H7 (cell line): ENCODE measurements around the gene OGT. TPM values are rescaled to one million over a fixed set of nuclear protein-coding genes. Genes with fewer than 3 reads are reported as not detected.

Experiments
- DNase-seq: peaks from one replicate; pipeline ENCODE4 v3.0.0; 2012
- H3K27me3 ChIP-seq: 2 replicates; pipeline ENCODE4 v1.6.0; 2011; ENCODE audit warnings: mild to moderate bottlenecking, low read length; ENCODE audit not compliant: control insufficient read depth, insufficient read depth
- H3K36me3 ChIP-seq: replicated peaks from 2 replicates; pipeline ENCODE4 v1.5.1; 2011; ENCODE audit warnings: low read length; ENCODE audit not compliant: control insufficient read depth, insufficient read depth
- H3K4me3 ChIP-seq: 2 replicates; pipeline ENCODE4 v1.5.1; 2011; ENCODE audit warnings: low read depth, mild to moderate bottlenecking, control low read depth, low read length, moderate library complexity; ENCODE audit not compliant: insufficient read depth
- total RNA-seq: library from RNA; depleted of rRNA; stranded (reverse); fragments of >200 nt; shearing (Covaris generic); gene quantifications from 2 replicates; pipeline ENCODE4 v1.2.3, GENCODE V29; 2014; rRNA removed

The OGT gene
- total RNA-seq, 1 experiment from 2014 or later: 74.9 TPM

GRCh38 chrX:71617742-71618141 is 84.8 kb downstream of the OGT start:
- no peaks in the 10 kb centered on the region for H3K27me3 ChIP-seq
- no peaks in the 10 kb centered on the region for H3K36me3 ChIP-seq
- DNase-seq: no peak
- H3K4me3 ChIP-seq: no peak overlapping the region

GRCh38 chrX:71618303-71618721 is 85.4 kb downstream of the OGT start, which contains the start of gene CXCR3:
Gene CXCR3 (minus strand): TSS chrX:71618511. CDS start chrX:71618449, 62 bp downstream.
- Histone ChIP-seq H3K27me3 (no peaks in the 10 kb centered on the region), H3K36me3 (no peaks in the 10 kb centered on the region), H3K4me3 (no peak within 1 kb of the TSS)
- DNase-seq: no peak

GRCh38 chrX:71618787-71619186 is 85.9 kb downstream of the OGT start:
- no peak overlapping the region for H3K4me3 ChIP-seq
- H3K36me3 ChIP-seq: no peaks in the 10 kb centered on the region
- H3K27me3 ChIP-seq: no peaks in the 10 kb centered on the region
- no peak for DNase-seq

- Histone ChIP-seq H3K27me3 (no peaks in the 10 kb centered on the region), H3K36me3 (no peaks in the 10 kb centered on the region), H3K4me3 (no peak overlapping the region)
- no peak for DNase-seq
Observed at GRCh38 chrX:71619193-71619592, 86.3 kb downstream of the OGT start.

GRCh38 chrX:71619986-71620385 is 87.1 kb downstream of the OGT start:
- no peak for DNase-seq
- H3K27me3 ChIP-seq: no peaks in the 10 kb centered on the region
- no peak overlapping the region for H3K4me3 ChIP-seq
- no peaks in the 10 kb centered on the region for H3K36me3 ChIP-seq

GRCh38 chrX:71621603-71622002 is 88.7 kb downstream of the OGT start:
- DNase-seq: no peak
- Histone ChIP-seq H3K4me3 (no peak overlapping the region), H3K36me3 (no peaks in the 10 kb centered on the region), H3K27me3 (no peaks in the 10 kb centered on the region)

GRCh38 chrX:71622032-71622575 is 89.2 kb downstream of the OGT start:
- no peak for DNase-seq
- Histone ChIP-seq H3K36me3 (no peaks in the 10 kb centered on the region), H3K27me3 (no peaks in the 10 kb centered on the region), H3K4me3 (no peak overlapping the region)

- Histone ChIP-seq H3K27me3 (no peaks in the 10 kb centered on the region), H3K36me3 (no peaks in the 10 kb centered on the region), H3K4me3 (no peak overlapping the region)
- peak; percentile 83 for DNase-seq
Observed at GRCh38 chrX:71622576-71623450, 89.9 kb downstream of the OGT start.

- DNase-seq: no peak
- Histone ChIP-seq H3K27me3 (no peaks in the 10 kb centered on the region), H3K36me3 (no peaks in the 10 kb centered on the region), H3K4me3 (no peak overlapping the region)
Observed at GRCh38 chrX:71623714-71624113, 90.8 kb downstream of the OGT start.

GRCh38 chrX:71625471-71625870 is 92.6 kb downstream of the OGT start:
- Histone ChIP-seq H3K36me3 (no peaks in the 10 kb centered on the region), H3K4me3 (no peak overlapping the region), H3K27me3 (no peaks in the 10 kb centered on the region)
- no peak for DNase-seq

Other genes with a start within 250 kb of the OGT start
- gene NONO, start 249.5 kb upstream of the OGT start, total RNA-seq: 645 and 665 TPM in 2 replicates
- gene ITGB1BP2, start 231.4 kb upstream of the OGT start, total RNA-seq: 0.66 and 4.2 TPM in 2 replicates
- gene TAF1, start 166.7 kb upstream of the OGT start, total RNA-seq: 6.6 and 15.6 TPM in 2 replicates
- 0.55 and 1.1 TPM in 2 replicates for gene GCNA, start 45.3 kb downstream of the OGT start, total RNA-seq
- not detected in 2 replicates for gene CXCR3, start 85.4 kb downstream of the OGT start, total RNA-seq
- not detected in 2 replicates for gene CXorf49, start 185.2 kb downstream of the OGT start, total RNA-seq
- not detected in 2 replicates for gene CXorf49B, start 230.2 kb downstream of the OGT start, total RNA-seq